ENCODE results near the gene SLC22A16. TPM values are rescaled to one million over a fixed set of nuclear protein-coding genes. Genes with fewer than 3 reads are reported as not detected.

The SLC22A16 gene
- total RNA-seq, 4 donors from 2014 or later = not detected

- no peak for DNase-seq
- Histone ChIP-seq H3K9me3 (no peaks in the 10 kb centered on the region), H3K4me3 (no peak overlapping the region), H3K27me3 (no peaks in the 10 kb centered on the region), H3K36me3 (no peaks in the 10 kb centered on the region), H3K27ac (no peak overlapping the region), H3K4me1 (no peaks in the 10 kb centered on the region)
- TF ChIP-seq CTCF (IDR thresholded peaks at IDR 0.05 in 4 of 5, conservative IDR thresholded peaks at IDR 0.05 in 1 of 5) (no peak), POLR2A (IDR thresholded peaks at IDR 0.05) (no peak)
- no peak for ATAC-seq
- intact Hi-C loops (cut with DNase I; ENCODE audit: low total_unique reads) = no loop called here
- in situ Hi-C loops (cut with MboI; ENCODE audit: low sequenced_read_pairs in 4 of 4) = no loop called here
These were observed 48.3 kb downstream of the SLC22A16 start for GRCh38 chr6:110428153-110428552.

DNA sequence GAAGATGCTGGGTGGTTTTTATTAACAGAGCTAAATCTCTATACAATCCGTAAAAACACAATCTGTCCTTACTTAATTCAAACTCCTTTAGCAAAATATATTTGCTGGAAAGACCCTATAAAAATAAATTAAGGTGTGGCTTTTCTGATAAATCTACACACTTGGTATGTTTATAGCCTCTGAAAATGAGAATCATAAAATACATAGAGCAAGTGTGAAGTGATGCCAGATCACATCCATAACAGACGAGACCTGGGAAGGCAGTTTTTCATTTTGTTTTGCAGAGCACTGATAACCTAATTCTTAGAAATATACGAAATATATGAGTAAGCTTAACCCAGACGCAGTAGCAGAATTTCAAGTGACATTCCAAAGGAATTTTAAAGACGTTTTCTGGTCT, 50.6 kb downstream of the SLC22A16 start:
- no peaks in the 10 kb centered on the region for H3K27me3 ChIP-seq
- no peak for TF ChIP-seq POLR2A (IDR thresholded peaks at IDR 0.05)
- no peak for TF ChIP-seq CTCF (IDR thresholded peaks at IDR 0.05 in 4 of 5, conservative IDR thresholded peaks at IDR 0.05 in 1 of 5)
- in situ Hi-C loops (cut with MboI; ENCODE audit: low sequenced_read_pairs in 4 of 4) (no loop called here), intact Hi-C loops (cut with DNase I; ENCODE audit: low total_unique reads) (no loop called here)
- DNase-seq = no peak
- no peak for ATAC-seq
- no peak overlapping the region for H3K27ac ChIP-seq
- no peaks in the 10 kb centered on the region for H3K4me1 ChIP-seq
- no peaks in the 10 kb centered on the region for H3K9me3 ChIP-seq
- no peaks in the 10 kb centered on the region for H3K36me3 ChIP-seq
- no peak overlapping the region for H3K4me3 ChIP-seq

GRCh38 chr6:110422444-110422822, 54.0 kb downstream of the SLC22A16 start:
- H3K9me3 ChIP-seq = no peaks in the 10 kb centered on the region
- no peaks in the 10 kb centered on the region for H3K36me3 ChIP-seq
- no peaks in the 10 kb centered on the region for H3K4me1 ChIP-seq
- DNase-seq (no peak), ATAC-seq (no peak)
- H3K4me3 ChIP-seq = no peak overlapping the region
- no peaks in the 10 kb centered on the region for H3K27me3 ChIP-seq
- in situ Hi-C loops (cut with MboI; ENCODE audit: low sequenced_read_pairs in 4 of 4) = no loop called here
- H3K27ac ChIP-seq = no peak overlapping the region
- TF ChIP-seq POLR2A (IDR thresholded peaks at IDR 0.05) (no peak), CTCF (IDR thresholded peaks at IDR 0.05 in 4 of 5, conservative IDR thresholded peaks at IDR 0.05 in 1 of 5) (no peak)
- intact Hi-C loops (cut with DNase I; ENCODE audit: low total_unique reads) = no loop called here

- ATAC-seq (no peak), DNase-seq (no peak)
- intact Hi-C loops (cut with DNase I; ENCODE audit: low total_unique reads) (no loop called here), in situ Hi-C loops (cut with MboI; ENCODE audit: low sequenced_read_pairs in 4 of 4) (no loop called here)
- Histone ChIP-seq H3K27ac (no peak overlapping the region), H3K36me3 (no peaks in the 10 kb centered on the region), H3K27me3 (no peaks in the 10 kb centered on the region), H3K4me3 (no peak overlapping the region), H3K9me3 (no peaks in the 10 kb centered on the region), H3K4me1 (no peaks in the 10 kb centered on the region)
- TF ChIP-seq POLR2A (IDR thresholded peaks at IDR 0.05) = no peak
- no peak for TF ChIP-seq CTCF (IDR thresholded peaks at IDR 0.05 in 4 of 5, conservative IDR thresholded peaks at IDR 0.05 in 1 of 5)
These were observed 54.5 kb downstream of the SLC22A16 start for GRCh38 chr6:110421749-110422443.

Data from gastrocnemius medialis (tissue), 4 donors.